ENCODE data around the gene SLC38A4. TPM values are rescaled to one million over a fixed set of nuclear protein-coding genes. Genes with fewer than 3 reads are reported as not detected.

Gene SLC38A4
- polyA plus RNA-seq, 2 donors: 0.95 to 1.9 TPM

DNA sequence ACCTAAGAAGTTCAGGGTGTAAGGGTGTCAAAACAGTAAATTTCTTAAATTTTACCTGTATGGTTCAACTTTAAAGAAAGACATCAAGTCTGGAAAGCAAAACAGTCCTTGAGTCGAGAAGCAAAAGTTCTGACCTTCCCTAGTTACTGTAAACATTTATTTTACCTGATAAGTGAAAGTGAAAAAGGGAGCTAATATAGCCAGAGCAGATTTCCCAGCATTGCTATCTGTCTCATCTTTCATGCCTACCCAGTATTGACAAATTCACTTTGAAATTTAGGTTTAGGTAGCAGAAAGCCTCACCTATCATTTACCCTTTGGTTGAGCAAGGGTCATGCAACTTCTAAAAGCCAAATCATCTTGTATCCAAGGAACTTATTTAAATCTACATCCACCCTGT is 24.5 kb downstream of the SLC38A4 start:
- H3K27me3 ChIP-seq (ENCODE audit: control insufficient read depth in 1 of 2, insufficient read depth in 2 of 2, low read length in 2 of 2): no peaks in the 10 kb centered on the region
- H3K4me1 ChIP-seq (ENCODE audit: control insufficient read depth in 2 of 2, insufficient read depth in 2 of 2, low read length in 1 of 2): no peaks in the 10 kb centered on the region
- H3K36me3 ChIP-seq (ENCODE audit: control insufficient read depth in 2 of 2, insufficient read depth in 2 of 2, low read length in 1 of 2): no peaks in the 10 kb centered on the region
- H3K27ac ChIP-seq (ENCODE audit: low read depth in 2 of 2, low read length in 1 of 2): no peak overlapping the region
- whole genome bisulfite sequencing, 2 donors: 44 to 58% methylated on average over 1 of the region's 1 CpG
- H3K4me3 ChIP-seq (ENCODE audit: low read depth in 1 of 2, low read length in 2 of 2): no peak overlapping the region
- no peaks in the 10 kb centered on the region for H3K9me3 ChIP-seq (ENCODE audit: control insufficient read depth in 2 of 2, insufficient read depth in 1 of 2, low read depth in 1 of 2, low read length in 1 of 2)

DNA sequence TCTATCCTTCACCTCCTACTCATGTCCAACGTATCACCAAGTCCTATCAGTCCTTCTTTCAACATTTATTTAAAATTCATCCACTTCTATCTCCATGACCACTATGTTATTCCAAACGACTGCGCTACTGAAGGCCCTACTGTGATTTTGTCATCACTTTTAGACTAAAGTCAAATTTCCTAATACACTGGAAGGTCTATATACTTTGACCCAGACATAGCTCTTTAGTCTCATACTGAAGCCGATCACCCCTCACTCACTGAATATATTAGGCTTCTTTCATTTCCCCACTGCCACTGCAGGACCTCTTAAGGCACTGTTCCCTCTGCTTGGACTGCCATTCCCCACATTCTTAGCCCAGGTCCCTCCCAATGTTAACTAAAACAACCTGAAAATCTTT is 25.6 kb downstream of the SLC38A4 start:
- 87 to 91% methylated on average over 4 of the region's 4 CpGs for WGBS, 2 donors

DNA sequence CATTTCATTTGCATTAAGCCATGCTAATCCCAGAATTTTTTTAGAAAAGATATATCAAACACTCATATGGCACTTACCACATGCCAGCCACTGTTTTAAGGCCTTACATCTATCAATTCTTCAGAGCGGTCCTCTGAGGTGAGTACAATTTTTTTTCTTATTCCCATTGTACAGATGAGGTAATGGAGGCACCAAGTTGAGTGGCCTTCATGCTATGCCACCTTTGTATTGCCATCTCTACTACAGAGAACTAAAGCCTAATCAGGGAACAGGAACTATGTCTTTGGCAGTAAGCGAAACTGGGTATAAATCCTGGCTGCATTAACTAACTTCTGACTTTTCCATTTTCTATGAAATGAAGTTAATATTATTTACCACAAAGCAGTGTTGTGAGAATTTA is 27.1 kb downstream of the SLC38A4 start:
- no peaks in the 10 kb centered on the region for H3K36me3 ChIP-seq (ENCODE audit: control insufficient read depth in 2 of 2, insufficient read depth in 2 of 2, low read length in 1 of 2)
- H3K9me3 ChIP-seq (ENCODE audit: control insufficient read depth in 2 of 2, insufficient read depth in 1 of 2, low read depth in 1 of 2, low read length in 1 of 2): no peaks in the 10 kb centered on the region
- H3K4me1 ChIP-seq (ENCODE audit: control insufficient read depth in 2 of 2, insufficient read depth in 2 of 2, low read length in 1 of 2): no peaks in the 10 kb centered on the region
- H3K27me3 ChIP-seq (ENCODE audit: control insufficient read depth in 1 of 2, insufficient read depth in 2 of 2, low read length in 2 of 2): peaks cover 0 to 2% of the 10 kb centered on the region in 2 donors
- WGBS, 2 donors: 97% methylated on average over 2 of the region's 2 CpGs
- H3K27ac ChIP-seq (ENCODE audit: low read depth in 2 of 2, low read length in 1 of 2): no peak overlapping the region
- no peak overlapping the region for H3K4me3 ChIP-seq (ENCODE audit: low read depth in 1 of 2, low read length in 2 of 2)

More for the DNA sequence above, 25.6 kb downstream of the SLC38A4 start:
- no peak overlapping the region for H3K4me3 ChIP-seq (ENCODE audit: low read depth in 1 of 2, low read length in 2 of 2)
- H3K27me3 ChIP-seq (ENCODE audit: control insufficient read depth in 1 of 2, insufficient read depth in 2 of 2, low read length in 2 of 2): no peaks in the 10 kb centered on the region
- no peaks in the 10 kb centered on the region for H3K4me1 ChIP-seq (ENCODE audit: control insufficient read depth in 2 of 2, insufficient read depth in 2 of 2, low read length in 1 of 2)
- no peak overlapping the region for H3K27ac ChIP-seq (ENCODE audit: low read depth in 2 of 2, low read length in 1 of 2)
- no peaks in the 10 kb centered on the region for H3K9me3 ChIP-seq (ENCODE audit: control insufficient read depth in 2 of 2, insufficient read depth in 1 of 2, low read depth in 1 of 2, low read length in 1 of 2)
- H3K36me3 ChIP-seq (ENCODE audit: control insufficient read depth in 2 of 2, insufficient read depth in 2 of 2, low read length in 1 of 2): no peaks in the 10 kb centered on the region

- 80 to 87% methylated on average over 2 of the region's 2 CpGs for WGBS, 2 donors
Measured at GRCh38 chr12:46798056-46798455, 27.7 kb downstream of the SLC38A4 start.

DNA sequence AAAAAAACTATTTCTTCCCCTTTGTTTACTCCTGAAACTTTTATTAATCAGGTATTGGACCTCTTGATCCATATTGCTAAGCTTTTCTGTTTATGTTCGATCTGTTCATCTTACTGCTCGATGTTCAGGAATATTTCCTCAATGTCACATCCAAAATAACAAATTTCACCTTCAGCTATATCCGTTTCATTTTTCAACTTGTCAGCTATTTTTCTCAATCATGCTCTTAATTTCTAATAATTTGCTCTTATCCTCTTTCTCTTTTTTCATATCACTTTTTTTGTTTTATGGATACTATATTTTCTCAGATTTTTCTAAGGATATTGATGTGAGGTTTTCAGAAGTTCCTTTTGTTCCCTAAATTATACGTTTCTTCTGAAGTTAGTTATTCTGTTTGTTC is 29.8 kb downstream of the SLC38A4 start:
- Histone ChIP-seq H3K27ac (ENCODE audit: low read depth in 2 of 2, low read length in 1 of 2) (no peak overlapping the region), H3K9me3 (ENCODE audit: control insufficient read depth in 2 of 2, insufficient read depth in 1 of 2, low read depth in 1 of 2, low read length in 1 of 2) (no peaks in the 10 kb centered on the region), H3K4me3 (ENCODE audit: low read depth in 1 of 2, low read length in 2 of 2) (no peak overlapping the region), H3K27me3 (ENCODE audit: control insufficient read depth in 1 of 2, insufficient read depth in 2 of 2, low read length in 2 of 2) (peaks cover 0 to 2% of the 10 kb centered on the region in 2 donors), H3K4me1 (ENCODE audit: control insufficient read depth in 2 of 2, insufficient read depth in 2 of 2, low read length in 1 of 2) (no peaks in the 10 kb centered on the region), H3K36me3 (ENCODE audit: control insufficient read depth in 2 of 2, insufficient read depth in 2 of 2, low read length in 1 of 2) (no peaks in the 10 kb centered on the region)
- 93 to 95% methylated on average over 4 of the region's 4 CpGs for WGBS, 2 donors

More at GRCh38 chr12:46798056-46798455, 27.7 kb downstream of the SLC38A4 start:
- Histone ChIP-seq H3K4me1 (ENCODE audit: control insufficient read depth in 2 of 2, insufficient read depth in 2 of 2, low read length in 1 of 2) (no peaks in the 10 kb centered on the region), H3K9me3 (ENCODE audit: control insufficient read depth in 2 of 2, insufficient read depth in 1 of 2, low read depth in 1 of 2, low read length in 1 of 2) (no peaks in the 10 kb centered on the region), H3K27ac (ENCODE audit: low read depth in 2 of 2, low read length in 1 of 2) (no peak overlapping the region), H3K27me3 (ENCODE audit: control insufficient read depth in 1 of 2, insufficient read depth in 2 of 2, low read length in 2 of 2) (peaks cover 0 to 2% of the 10 kb centered on the region in 2 donors), H3K4me3 (ENCODE audit: low read depth in 1 of 2, low read length in 2 of 2) (no peak overlapping the region), H3K36me3 (ENCODE audit: control insufficient read depth in 2 of 2, insufficient read depth in 2 of 2, low read length in 1 of 2) (no peaks in the 10 kb centered on the region)

GRCh38 chr12:46794593-46795190 is 31.1 kb downstream of the SLC38A4 start:
- H3K36me3 ChIP-seq (ENCODE audit: control insufficient read depth in 2 of 2, insufficient read depth in 2 of 2, low read length in 1 of 2): no peaks in the 10 kb centered on the region
- H3K4me1 ChIP-seq (ENCODE audit: control insufficient read depth in 2 of 2, insufficient read depth in 2 of 2, low read length in 1 of 2): no peaks in the 10 kb centered on the region
- H3K27ac ChIP-seq (ENCODE audit: low read depth in 2 of 2, low read length in 1 of 2): no peak overlapping the region
- peaks cover 0 to 2% of the 10 kb centered on the region in 2 donors for H3K27me3 ChIP-seq (ENCODE audit: control insufficient read depth in 1 of 2, insufficient read depth in 2 of 2, low read length in 2 of 2)
- no peaks in the 10 kb centered on the region for H3K9me3 ChIP-seq (ENCODE audit: control insufficient read depth in 2 of 2, insufficient read depth in 1 of 2, low read depth in 1 of 2, low read length in 1 of 2)
- H3K4me3 ChIP-seq (ENCODE audit: low read depth in 1 of 2, low read length in 2 of 2): no peak overlapping the region
- 73 to 79% methylated on average over 1 of the region's 1 CpG for WGBS, 2 donors

- H3K4me3 ChIP-seq (ENCODE audit: low read depth in 1 of 2, low read length in 2 of 2): no peak overlapping the region
- no peak overlapping the region for H3K27ac ChIP-seq (ENCODE audit: low read depth in 2 of 2, low read length in 1 of 2)
- no peaks in the 10 kb centered on the region for H3K36me3 ChIP-seq (ENCODE audit: control insufficient read depth in 2 of 2, insufficient read depth in 2 of 2, low read length in 1 of 2)
- 91 to 93% methylated on average over 3 of the region's 3 CpGs for WGBS, 2 donors
- no peaks in the 10 kb centered on the region for H3K9me3 ChIP-seq (ENCODE audit: control insufficient read depth in 2 of 2, insufficient read depth in 1 of 2, low read depth in 1 of 2, low read length in 1 of 2)
- peaks cover 0 to 2% of the 10 kb centered on the region in 2 donors for H3K27me3 ChIP-seq (ENCODE audit: control insufficient read depth in 1 of 2, insufficient read depth in 2 of 2, low read length in 2 of 2)
- H3K4me1 ChIP-seq (ENCODE audit: control insufficient read depth in 2 of 2, insufficient read depth in 2 of 2, low read length in 1 of 2): no peaks in the 10 kb centered on the region
Measured at GRCh38 chr12:46792925-46793324, 32.9 kb downstream of the SLC38A4 start.

GRCh38 chr12:46790066-46790465 is 35.7 kb downstream of the SLC38A4 start:
- no peaks in the 10 kb centered on the region for H3K4me1 ChIP-seq (ENCODE audit: control insufficient read depth in 2 of 2, insufficient read depth in 2 of 2, low read length in 1 of 2)
- H3K36me3 ChIP-seq (ENCODE audit: control insufficient read depth in 2 of 2, insufficient read depth in 2 of 2, low read length in 1 of 2): no peaks in the 10 kb centered on the region
- H3K9me3 ChIP-seq (ENCODE audit: control insufficient read depth in 2 of 2, insufficient read depth in 1 of 2, low read depth in 1 of 2, low read length in 1 of 2): no peaks in the 10 kb centered on the region
- no peak overlapping the region for H3K4me3 ChIP-seq (ENCODE audit: low read depth in 1 of 2, low read length in 2 of 2)
- no peak overlapping the region for H3K27ac ChIP-seq (ENCODE audit: low read depth in 2 of 2, low read length in 1 of 2)
- peaks cover 0 to 2% of the 10 kb centered on the region in 2 donors for H3K27me3 ChIP-seq (ENCODE audit: control insufficient read depth in 1 of 2, insufficient read depth in 2 of 2, low read length in 2 of 2)
- 52 to 98% methylated on average over 1 of the region's 1 CpG for WGBS, 2 donors

DNA sequence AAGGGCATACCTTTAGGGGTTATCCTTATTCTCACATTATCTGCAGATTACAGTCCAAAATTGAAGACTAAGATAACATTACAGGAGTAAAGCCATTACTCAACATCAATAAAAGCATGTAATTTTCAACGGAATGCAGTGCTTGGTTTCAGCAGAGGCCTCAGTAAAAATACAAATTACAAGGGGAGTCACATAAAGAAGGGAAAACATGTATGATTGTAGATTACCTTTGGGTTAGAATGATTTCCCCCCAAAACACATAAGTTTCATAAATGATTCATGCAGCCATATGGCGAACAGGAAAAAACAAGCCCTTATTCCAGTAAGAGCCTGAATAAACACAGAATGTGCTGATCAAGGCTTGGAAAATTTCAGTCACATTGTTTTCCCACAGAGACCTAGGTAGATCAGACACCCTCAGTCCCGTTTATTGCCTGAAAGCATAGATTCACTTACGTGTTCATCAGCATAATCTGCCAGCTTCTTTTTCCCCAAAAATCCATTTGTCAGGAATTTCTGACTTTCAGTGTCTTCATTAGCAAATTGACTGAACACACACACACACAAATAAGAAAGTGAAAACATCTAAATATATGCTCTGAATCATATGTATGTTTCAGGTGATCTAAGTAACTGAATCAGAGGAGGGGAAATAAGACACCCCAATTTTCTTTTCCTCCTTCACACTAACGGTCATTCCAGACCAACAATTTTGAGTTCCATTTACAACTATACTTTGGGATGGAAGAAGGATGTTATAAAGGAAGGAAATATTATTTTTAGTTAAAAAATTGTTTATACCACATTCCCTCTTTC is 37.5 kb downstream of the SLC38A4 start:
- Histone ChIP-seq H3K27ac (ENCODE audit: low read depth in 2 of 2, low read length in 1 of 2) (no peak overlapping the region), H3K4me1 (ENCODE audit: control insufficient read depth in 2 of 2, insufficient read depth in 2 of 2, low read length in 1 of 2) (no peaks in the 10 kb centered on the region), H3K4me3 (ENCODE audit: low read depth in 1 of 2, low read length in 2 of 2) (no peak overlapping the region), H3K27me3 (ENCODE audit: control insufficient read depth in 1 of 2, insufficient read depth in 2 of 2, low read length in 2 of 2) (no peaks in the 10 kb centered on the region), H3K36me3 (ENCODE audit: control insufficient read depth in 2 of 2, insufficient read depth in 2 of 2, low read length in 1 of 2) (no peaks in the 10 kb centered on the region), H3K9me3 (ENCODE audit: control insufficient read depth in 2 of 2, insufficient read depth in 1 of 2, low read depth in 1 of 2, low read length in 1 of 2) (no peaks in the 10 kb centered on the region)
- 51 to 58% methylated on average over 5 of the region's 5 CpGs for WGBS, 2 donors
